Fibroblast of the aortic adventitia (primary cell): ENCODE data around the gene AGR2. TPM values are rescaled to one million over a fixed set of nuclear protein-coding genes. Genes with fewer than 3 reads are reported as not detected.

Experiments used
- DNase-seq: peaks from one replicate; pipeline ENCODE4 v3.0.0-alpha.2; 2010; ENCODE audit warnings: low read depth
- H3K4me3 ChIP-seq: 2 replicates; pipeline ENCODE4 v1.5.1; 2011; ENCODE audit warnings: low read depth, mild to moderate bottlenecking, control low read depth, low read length, moderate library complexity
- total RNA-seq: library from RNA; depleted of rRNA; stranded (reverse); fragments of >200 nt; gene quantifications from 2 replicates; pipeline ENCODE4 v1.2.3, GENCODE V29; 2012; ENCODE audit warnings: low replicate concordance
- TF ChIP-seq, protein P1 (sequence below): IDR thresholded peaks from 2 replicates; pipeline ENCODE4 v1.5.1; 2011; ENCODE audit warnings: mild to moderate bottlenecking, low read length, control low read depth, inconsistent platforms; ENCODE audit not compliant: insufficient read depth

AGR2 gene
- total RNA-seq, 1 donor = not detected

DNA sequence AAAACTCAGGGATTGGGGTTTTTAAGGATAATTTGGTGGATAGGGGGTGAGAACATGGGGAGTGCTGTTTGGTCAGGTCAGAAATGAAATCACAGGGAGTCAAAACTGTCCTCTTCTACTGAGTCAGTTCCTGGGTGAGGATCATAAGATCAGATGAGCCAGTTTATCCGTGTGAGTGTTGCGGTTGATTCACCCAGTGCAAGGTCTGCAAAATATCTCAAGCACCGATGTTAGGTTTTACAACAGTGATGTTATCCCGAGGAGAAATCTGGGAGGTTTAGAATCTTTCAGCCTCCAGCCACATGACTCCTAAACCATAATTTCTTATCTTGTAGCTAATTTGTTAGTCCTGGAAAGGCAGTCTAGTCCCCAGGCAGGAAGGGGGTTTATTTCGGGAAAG lies 31.7 kb upstream of the AGR2 start:
- no peak for DNase-seq
- H3K4me3 ChIP-seq = no peak overlapping the region
- TF ChIP-seq, protein P1, sequence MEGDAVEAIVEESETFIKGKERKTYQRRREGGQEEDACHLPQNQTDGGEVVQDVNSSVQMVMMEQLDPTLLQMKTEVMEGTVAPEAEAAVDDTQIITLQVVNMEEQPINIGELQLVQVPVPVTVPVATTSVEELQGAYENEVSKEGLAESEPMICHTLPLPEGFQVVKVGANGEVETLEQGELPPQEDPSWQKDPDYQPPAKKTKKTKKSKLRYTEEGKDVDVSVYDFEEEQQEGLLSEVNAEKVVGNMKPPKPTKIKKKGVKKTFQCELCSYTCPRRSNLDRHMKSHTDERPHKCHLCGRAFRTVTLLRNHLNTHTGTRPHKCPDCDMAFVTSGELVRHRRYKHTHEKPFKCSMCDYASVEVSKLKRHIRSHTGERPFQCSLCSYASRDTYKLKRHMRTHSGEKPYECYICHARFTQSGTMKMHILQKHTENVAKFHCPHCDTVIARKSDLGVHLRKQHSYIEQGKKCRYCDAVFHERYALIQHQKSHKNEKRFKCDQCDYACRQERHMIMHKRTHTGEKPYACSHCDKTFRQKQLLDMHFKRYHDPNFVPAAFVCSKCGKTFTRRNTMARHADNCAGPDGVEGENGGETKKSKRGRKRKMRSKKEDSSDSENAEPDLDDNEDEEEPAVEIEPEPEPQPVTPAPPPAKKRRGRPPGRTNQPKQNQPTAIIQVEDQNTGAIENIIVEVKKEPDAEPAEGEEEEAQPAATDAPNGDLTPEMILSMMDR = no peak

DNA sequence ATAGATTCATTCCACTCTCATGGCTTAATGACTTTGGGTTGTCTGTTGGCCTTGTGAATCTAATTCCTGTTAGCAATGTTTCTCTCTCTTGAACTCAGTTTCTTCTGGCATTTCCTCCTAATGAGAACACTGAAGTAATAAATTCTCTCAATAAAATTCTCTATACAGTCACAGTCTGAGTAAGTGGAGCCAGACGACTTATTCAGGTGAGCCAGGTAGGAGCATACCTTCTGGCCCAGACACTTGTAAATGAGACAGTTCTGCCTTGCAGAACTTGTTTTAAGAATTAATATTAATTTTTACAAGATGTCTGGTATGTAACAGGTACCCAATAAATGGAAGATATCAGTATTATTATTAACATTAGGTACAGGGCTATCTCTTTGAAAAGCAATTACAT lies 28.6 kb upstream of the AGR2 start:
- DNase-seq = no peak
- no peak overlapping the region for H3K4me3 ChIP-seq
- TF ChIP-seq, protein P1 = no peak

DNA sequence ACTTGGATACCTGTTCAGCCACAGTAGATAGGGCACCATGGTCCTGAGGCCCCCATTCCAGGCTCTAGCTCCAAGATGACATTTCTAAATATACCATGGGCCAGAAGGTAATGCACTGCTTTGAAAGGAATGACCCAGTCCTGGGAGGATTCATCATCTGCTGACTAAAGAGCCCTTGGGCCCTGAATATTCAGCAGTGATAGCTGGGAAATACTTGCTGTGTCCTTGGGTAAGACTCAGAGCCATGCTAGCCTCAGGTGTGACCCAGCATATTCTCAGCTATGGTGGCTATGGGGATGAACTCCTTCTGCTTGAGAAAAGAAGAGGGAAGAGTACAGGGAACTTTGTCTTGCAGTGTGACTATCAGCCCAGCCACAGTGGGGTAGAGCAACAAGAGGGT lies 21.3 kb upstream of the AGR2 start:
- no peak overlapping the region for H3K4me3 ChIP-seq
- no peak for DNase-seq
- TF ChIP-seq, protein P1 = no peak

DNA sequence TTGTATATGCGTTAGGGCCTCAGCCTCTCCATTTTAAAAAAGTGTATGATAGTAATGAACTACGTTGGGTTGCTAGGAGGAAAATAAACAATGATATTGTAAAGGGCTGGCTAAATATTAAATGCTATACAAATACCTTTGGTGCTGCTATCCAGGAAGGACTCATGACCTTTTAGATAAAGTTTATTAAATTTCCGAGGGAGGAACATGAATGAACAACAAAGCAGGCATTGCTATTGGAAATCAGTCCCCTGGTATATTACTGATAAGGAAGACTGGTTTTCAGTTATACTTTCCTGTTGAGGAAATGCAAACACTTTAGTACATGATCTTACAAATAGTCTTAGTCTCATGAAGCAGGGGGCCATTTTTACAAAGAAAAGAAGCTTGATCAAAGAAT lies 17.2 kb upstream of the AGR2 start:
- TF ChIP-seq, protein P1 = no peak
- DNase-seq = no peak
- no peak overlapping the region for H3K4me3 ChIP-seq

DNA sequence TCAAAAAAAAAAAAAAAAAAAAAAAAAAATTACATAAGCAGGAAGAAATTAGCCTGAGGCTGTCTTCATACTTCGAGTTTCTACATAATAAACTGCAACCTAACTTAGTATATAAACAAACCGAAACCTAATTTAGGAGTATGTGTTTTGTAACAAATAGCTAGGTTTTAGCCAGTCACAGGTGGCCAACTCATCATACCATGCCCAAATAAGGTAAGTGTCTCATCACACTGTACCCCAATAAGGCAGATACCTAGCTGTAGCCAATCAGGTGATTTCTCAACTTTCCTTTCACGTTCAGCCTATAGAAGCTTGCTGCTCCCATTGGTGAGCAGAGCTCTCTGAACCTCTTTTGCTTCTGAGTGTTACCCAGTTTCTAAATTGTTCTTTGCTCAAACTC lies 13.9 kb upstream of the AGR2 start:
- TF ChIP-seq, protein P1 = no peak
- no peak for DNase-seq
- H3K4me3 ChIP-seq = no peak overlapping the region

DNA sequence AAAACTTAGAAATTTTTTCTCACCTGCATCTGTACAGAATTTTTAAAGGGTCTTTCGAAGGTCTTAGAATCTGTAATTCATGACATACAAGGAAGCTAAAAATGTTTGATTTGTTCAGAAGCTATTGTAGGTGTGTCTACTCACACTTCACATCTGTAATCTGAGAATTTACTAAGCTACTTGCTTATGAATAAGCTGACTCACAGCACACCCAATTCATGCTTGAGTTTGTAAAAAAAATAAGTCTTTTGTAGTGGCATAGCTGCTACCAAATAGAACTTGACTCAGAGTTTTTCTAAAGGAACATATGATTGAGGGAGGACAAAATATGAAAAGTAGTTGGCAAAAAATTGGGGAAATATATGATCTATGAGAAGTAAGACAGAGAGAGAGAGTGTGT lies 12.7 kb upstream of the AGR2 start:
- H3K4me3 ChIP-seq = no peak overlapping the region
- TF ChIP-seq, protein P1 = no peak
- peak; percentile 38 for DNase-seq

DNA sequence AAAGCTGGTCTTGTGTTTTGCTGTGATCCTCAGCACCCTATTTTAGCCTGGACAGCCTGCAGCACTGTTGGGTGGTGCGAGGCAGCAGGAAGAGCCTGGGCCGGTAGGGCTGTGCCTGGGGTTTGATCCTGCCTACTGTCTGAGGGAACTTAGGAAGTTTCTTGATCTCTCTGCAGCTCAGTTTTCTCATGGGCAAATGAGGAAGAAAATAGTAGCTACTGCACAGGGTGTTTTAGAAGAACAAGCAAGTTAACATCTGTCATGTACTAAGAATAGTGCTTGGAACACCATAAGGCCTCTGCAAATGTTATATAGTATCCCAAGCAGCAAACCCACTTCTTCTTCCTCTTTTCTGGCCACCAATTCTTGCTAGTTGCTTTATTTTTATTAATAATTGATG lies 12.0 kb upstream of the AGR2 start:
- TF ChIP-seq, protein P1 = no peak
- H3K4me3 ChIP-seq = no peak overlapping the region

More for the DNA sequence above, 12.0 kb upstream of the AGR2 start:
- DNase-seq = no peak
